ENCODE results near the gene RAD9A.
"Not testable (repeated sequence)": the region's sequence is repeated elsewhere in the genome, so short reads cannot be mapped to it uniquely, and the experiment has no call there.

Gene RAD9A

DNA sequence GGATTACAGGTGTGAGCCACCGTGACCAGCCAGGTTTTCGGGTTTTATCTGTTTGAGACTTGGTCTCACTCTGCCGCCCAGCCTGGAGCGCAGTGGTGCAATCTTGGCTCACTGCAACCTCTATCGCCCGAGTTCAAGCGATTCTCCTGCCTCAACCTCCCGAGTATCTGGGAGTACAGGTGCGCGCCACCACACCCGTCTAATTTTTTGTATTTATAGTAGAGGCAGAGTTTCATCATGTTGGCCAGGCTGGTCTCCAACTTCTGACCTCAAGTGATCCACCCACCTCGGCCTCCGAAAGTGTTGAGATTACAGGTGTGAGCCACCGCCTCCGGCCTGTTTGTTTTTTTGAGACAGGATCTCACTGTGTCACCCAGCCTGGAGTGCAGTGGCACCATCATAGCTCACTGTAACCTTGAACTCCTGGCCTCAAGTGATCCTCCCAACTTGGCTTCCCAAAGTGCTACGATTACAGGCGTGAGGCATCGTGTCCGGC, 35.6 kb downstream of the RAD9A start:
- not testable (repeated sequence) for DNase-seq (ENCODE audit: low read depth in 2 of 2)

- DNase-seq (ENCODE audit: low read depth in 2 of 2), result peak; percentile 97 to 100
Measured at GRCh38 chr11:67428052-67429001, 36.5 kb downstream of the RAD9A start, which contains the start of gene RPS6KB2. RPS6KB2 (plus strand) TSS chr11:67428494; CDS start chr11:67428546, 52 bp downstream.

- DNase-seq (ENCODE audit: low read depth in 2 of 2), result no peak
Measured at GRCh38 chr11:67429038-67429668, 37.4 kb downstream of the RAD9A start.

- no peak for DNase-seq (ENCODE audit: low read depth in 2 of 2)
Measured at GRCh38 chr11:67429722-67430121, 37.9 kb downstream of the RAD9A start.

GRCh38 chr11:67431346-67432249, 39.8 kb downstream of the RAD9A start:
- DNase-seq (ENCODE audit: low read depth in 2 of 2), result no peak

GRCh38 chr11:67432655-67433349, 41.0 kb downstream of the RAD9A start:
- no peak for DNase-seq (ENCODE audit: low read depth in 2 of 2)

DNA sequence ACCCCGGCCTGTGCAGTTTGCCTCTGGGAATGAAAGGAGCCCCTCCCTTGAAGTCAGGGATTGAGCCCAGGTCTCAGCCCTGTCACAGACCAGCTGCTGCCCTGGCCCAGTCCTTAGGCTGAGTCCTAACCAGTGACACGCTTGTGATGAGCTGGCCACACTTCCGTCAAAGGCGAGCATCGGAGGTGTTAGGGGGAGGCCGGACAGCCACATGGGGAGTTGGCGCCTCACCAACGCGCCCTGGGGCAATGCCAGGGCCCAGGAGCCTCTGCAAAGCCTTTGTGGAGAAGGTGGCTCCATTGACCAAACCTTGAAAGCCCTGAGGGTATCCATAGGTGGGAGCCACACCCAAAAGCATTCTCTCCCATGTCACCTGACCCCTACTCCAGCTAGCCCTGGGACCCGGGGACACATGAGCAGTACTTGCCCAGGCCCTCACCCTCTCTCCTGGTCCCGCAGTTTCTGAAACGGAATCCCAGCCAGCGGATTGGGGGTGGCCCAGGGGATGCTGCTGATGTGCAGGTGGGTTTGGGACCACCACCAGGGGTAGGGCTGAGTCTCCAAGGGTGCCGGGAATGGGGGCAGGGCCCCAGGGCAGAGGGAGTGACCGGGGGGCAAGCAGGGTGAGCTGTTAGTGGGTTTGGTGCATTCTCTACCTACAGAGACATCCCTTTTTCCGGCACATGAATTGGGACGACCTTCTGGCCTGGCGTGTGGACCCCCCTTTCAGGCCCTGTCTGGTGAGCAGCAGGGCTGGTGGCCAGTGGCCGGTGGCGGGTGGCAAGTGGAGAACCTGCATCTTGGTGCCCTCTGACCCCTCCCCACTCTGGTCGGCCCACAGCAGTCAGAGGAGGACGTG, 42.0 kb downstream of the RAD9A start:
- no peak for DNase-seq (ENCODE audit: low read depth in 2 of 2)

GRCh38 chr11:67434395-67434881, 42.7 kb downstream of the RAD9A start:
- no peak for DNase-seq (ENCODE audit: low read depth in 2 of 2)

DNA sequence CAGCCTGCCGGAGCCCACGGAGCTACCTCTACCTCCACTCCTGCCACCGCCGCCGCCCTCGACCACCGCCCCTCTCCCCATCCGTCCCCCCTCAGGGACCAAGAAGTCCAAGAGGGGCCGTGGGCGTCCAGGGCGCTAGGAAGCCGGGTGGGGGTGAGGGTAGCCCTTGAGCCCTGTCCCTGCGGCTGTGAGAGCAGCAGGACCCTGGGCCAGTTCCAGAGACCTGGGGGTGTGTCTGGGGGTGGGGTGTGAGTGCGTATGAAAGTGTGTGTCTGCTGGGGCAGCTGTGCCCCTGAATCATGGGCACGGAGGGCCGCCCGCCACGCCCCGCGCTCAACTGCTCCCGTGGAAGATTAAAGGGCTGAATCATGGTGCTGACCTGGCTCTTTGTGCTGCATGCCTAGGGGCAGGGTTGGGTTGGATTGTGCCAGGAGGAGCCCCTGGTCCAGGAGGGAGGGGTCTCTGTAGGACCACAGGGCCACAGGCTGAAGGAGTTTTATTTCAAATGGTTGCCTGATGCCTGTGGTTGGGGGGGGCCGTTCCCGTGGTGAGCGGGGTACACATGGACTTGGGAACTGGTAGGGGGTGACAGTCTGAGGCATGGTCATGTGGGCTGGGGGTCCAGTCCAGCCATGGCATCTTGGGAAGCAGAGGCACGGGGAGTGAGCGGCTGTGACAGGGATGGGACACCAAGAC, 43.4 kb downstream of the RAD9A start:
- no peak for DNase-seq (ENCODE audit: low read depth in 2 of 2)

DNA sequence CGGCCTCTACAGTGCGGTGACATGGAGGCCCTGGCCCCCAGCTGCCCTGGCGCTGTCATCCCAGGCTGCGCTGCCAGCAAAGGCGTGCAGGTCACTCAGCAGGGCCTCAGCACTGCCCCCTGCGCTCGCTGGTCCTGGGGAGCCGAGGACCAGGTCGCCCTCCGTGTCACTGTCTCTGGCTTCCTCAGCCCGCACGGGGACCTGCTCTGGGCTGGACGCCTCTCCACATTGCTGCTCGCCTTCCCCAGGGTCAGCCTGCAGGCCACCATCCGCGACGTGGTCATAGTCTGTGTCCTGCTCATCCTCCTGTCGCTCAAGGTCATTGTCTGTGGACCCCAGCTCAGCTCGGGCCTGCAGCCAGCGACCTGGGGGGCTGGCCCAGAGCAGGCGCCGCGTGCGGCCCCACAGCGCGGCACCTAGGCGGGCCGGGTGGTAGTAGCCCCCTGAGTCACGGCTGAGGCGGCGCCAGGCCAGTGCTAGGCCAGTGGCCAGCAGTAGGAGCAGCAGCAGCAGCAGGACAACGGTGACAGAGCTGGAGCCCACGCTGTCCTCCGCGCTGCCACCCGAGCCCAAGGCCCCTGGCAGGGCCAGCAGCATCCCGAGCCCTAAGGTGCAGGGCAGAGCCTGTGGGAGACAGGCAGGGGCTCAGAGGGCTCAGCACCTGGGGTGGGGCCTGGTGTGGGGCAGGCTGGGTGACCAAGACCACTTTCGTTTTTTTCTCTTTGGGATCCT, 44.1 kb downstream of the RAD9A start:
- no peak for DNase-seq (ENCODE audit: low read depth in 2 of 2)

- no peak for DNase-seq (ENCODE audit: low read depth in 2 of 2)
Measured at GRCh38 chr11:67436459-67437081, 44.8 kb downstream of the RAD9A start.

- DNase-seq (ENCODE audit: low read depth in 2 of 2), result peak; percentile 51 to 57
Measured at GRCh38 chr11:67437082-67437808, 45.5 kb downstream of the RAD9A start, which contains the start of gene PTPRCAP. PTPRCAP (minus strand) TSS chr11:67437682; CDS start chr11:67437619, 63 bp downstream.

GRCh38 chr11:67437809-67438157, 46.0 kb downstream of the RAD9A start:
- no peak for DNase-seq (ENCODE audit: low read depth in 2 of 2)

DNA sequence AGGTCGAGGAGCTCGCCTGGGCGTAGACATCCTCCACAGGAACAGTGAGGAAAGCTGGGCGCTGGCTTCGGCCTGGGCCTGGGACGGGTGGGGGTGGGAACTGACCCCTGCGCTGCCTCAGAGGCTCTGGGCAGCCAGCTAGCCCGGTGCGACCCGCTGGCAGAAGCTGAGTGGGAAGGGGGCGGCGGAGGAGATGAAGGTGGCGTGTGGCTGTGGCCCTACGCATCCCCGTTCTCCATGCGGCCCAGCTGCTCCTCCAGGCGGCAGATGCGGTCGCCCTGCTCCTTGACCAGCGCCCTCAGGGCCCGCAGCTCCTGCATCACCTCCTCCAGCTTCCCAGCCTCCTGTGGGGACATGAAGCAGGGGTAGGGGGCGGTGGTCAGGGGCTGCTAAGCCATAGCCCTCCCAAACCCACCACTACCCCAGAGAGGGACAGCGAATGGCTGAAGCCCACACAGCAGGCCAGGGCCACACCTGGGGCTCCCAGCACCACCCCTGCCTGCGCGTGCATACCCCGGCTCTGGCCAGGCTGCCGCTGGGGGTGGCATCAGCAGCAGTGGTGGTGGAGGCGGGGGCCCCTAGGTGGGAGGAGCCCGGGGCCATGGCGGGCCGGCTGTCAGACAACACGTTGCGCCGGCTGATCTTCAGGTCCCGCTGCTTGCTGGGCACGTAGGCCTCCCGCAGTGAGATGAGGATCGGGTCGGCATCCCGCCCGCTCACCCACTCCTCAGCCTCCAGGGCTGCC, 46.5 kb downstream of the RAD9A start:
- no peak for DNase-seq (ENCODE audit: low read depth in 2 of 2)

DNA sequence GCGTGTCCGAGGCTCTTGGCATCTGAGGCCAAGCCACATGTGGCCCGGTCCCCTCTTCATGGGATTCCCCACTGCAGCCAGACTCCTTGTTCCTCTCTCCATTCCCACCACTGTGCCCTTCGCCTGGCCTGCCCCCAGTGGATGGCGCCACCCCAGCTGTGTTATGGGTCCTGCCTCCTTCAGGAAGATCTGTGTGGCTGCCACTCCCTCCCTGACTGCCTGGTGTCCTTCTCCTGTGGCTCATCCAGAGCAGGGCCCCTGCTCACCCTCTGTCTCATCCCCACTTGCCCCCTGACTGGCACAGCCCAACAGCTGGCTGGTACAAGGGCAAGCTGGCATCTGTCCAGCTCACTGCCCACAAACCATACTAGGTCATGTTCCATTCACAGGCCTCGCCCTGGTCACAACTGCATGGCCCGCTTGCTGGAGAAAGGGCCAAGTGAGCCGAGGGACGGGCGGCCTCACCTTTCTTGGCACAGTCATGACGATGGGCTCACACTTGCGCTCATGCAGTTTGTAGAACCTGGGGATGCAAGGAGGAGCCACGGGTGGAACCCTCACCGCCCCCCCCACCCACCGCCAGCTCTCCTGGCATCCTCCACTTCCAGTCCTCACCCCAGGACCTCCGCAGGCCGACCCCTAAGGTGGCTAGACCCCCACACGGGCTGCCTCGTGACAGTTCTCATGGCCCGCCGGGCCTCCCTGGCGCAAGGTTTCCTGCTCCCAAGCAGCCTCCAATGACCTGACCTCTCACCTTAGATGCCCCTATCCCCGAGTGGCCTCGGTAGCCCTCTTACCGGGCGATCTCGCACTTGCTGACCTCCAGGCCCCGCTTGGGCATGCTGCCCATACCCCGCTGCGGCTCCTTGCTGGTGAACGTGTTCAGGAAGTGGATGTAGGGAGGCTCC, 47.8 kb downstream of the RAD9A start:
- DNase-seq (ENCODE audit: low read depth in 2 of 2), result no peak

Data from activated CD8-positive, alpha-beta memory T cell treated with anti-CD3 and anti-CD28 coated beads for 4 hours (primary cell).